HepG2 (cell line): ENCODE results near the gene ETFA. TPM values are rescaled to one million over a fixed set of nuclear protein-coding genes. Genes with fewer than 3 reads are reported as not detected.

Experiments
- ATAC-seq: fragments of 200-7000 bp; cut with Tn5 transposase; 3 replicates; pipeline ENCODE4 v1.9.1; 2020; ENCODE audit warnings: mild to moderate bottlenecking, moderate library complexity
- BruUV-seq: library from RNA; stranded (reverse); fragments of 400-500 nt; replicated peaks from 2 replicates; lab custom pipeline; 2021; lab: Mats Ljungman, UMichigan
- CTCF ChIA-PET: fragments of 300-600 bp; formaldehyde crosslinking; extraction: SDS; loops from one replicate; lab custom pipeline; 2021; ENCODE audit warnings: low total read pairs, inconsistent platforms, low intra/inter-chr PET ratio; lab: Yijun Ruan, JAX
- POLR2A ChIA-PET: fragments of 350-600 bp; sonication (Branson Sonifier 250); formaldehyde crosslinking; loops from one replicate; lab custom pipeline; 2020; ENCODE audit warnings: antibody characterized with exemption, inconsistent platforms; lab: Yijun Ruan, JAX
- DNase-seq: peaks from one replicate; pipeline ENCODE4 v3.0.0-alpha.2; 2015; ENCODE audit warnings: low spot score
- FAIRE-seq: peaks from 3 replicates; lab custom pipeline; 2011; peaks lifted over from hg19 to GRCh38; lab: Jason Lieb, UNC
- H2AFZ ChIP-seq: one replicate; pipeline ENCODE4 v1.6.1; 2011; ENCODE audit warnings: low read length, inconsistent platforms
- H3K27ac ChIP-seq: fragments of 300-600 bp; 3 replicates; pipeline ENCODE4 v1.8.0; 2011; ENCODE audit warnings: mixed run types, mild to moderate bottlenecking, mixed read lengths, low read length, inconsistent platforms; ENCODE audit not compliant: insufficient read depth; ENCODE audit errors: extremely low read length
- H3K27me3 ChIP-seq, 2 experiments: fragments of 200-600 bp in 1 of 2; 2 replicates in 1 of 2; 3 replicates in 1 of 2; pipeline versions ENCODE4 v1.6.0 to v1.8.0; 2011; ENCODE audit warnings: low read length in 2 of 2, mild to moderate bottlenecking in 2 of 2, moderate library complexity in 2 of 2, inconsistent platforms in 1 of 2; ENCODE audit not compliant: insufficient read depth in 2 of 2, control insufficient read depth in 1 of 2
- H3K36me3 ChIP-seq, 2 experiments: fragments of 200-600 bp in 1 of 2; replicated peaks in 1 of 2; 2 replicates in 1 of 2; 3 replicates in 1 of 2; pipeline versions ENCODE4 v1.5.1 to v1.8.0; 2011; ENCODE audit warnings: low read length in 2 of 2, inconsistent platforms in 1 of 2; ENCODE audit not compliant: insufficient read depth in 2 of 2, control insufficient read depth in 1 of 2
- H3K4me1 ChIP-seq: 2 replicates; pipeline ENCODE4 v1.5.1; 2012; ENCODE audit warnings: low read length, inconsistent platforms; ENCODE audit not compliant: insufficient read depth
- H3K4me2 ChIP-seq: 2 replicates; pipeline ENCODE4 v1.6.0; 2011; ENCODE audit warnings: low read depth, low read length, inconsistent platforms
- H3K4me3 ChIP-seq, 3 experiments: fragments of 200-600 bp in 1 of 3; sonication (generic), shearing (Covaris generic) in 1 of 3; replicated peaks in 1 of 3; 2 replicates each; pipeline ENCODE4 v1.5.1; 2011 to 2016; ENCODE audit warnings: low read length in 3 of 3, inconsistent platforms in 2 of 3, low read depth in 2 of 3, mild to moderate bottlenecking in 2 of 3, control low read depth in 1 of 3, mixed read lengths in 1 of 3; ENCODE audit not compliant: insufficient read depth in 1 of 3
- H3K79me2 ChIP-seq: one replicate; pipeline ENCODE4 v1.6.1; 2011; ENCODE audit warnings: low read length, inconsistent platforms; ENCODE audit not compliant: insufficient read depth
- H3K9ac ChIP-seq: 2 replicates; pipeline ENCODE4 v1.6.0; 2011; ENCODE audit warnings: mild to moderate bottlenecking, low read depth, low read length, inconsistent platforms; ENCODE audit not compliant: insufficient read depth
- H3K9me3 ChIP-seq: 2 replicates; pipeline ENCODE4 v1.5.1; 2012; ENCODE audit warnings: mild to moderate bottlenecking, low read length
- H4K20me1 ChIP-seq: 2 replicates; pipeline ENCODE4 v1.6.0; 2011; ENCODE audit warnings: inconsistent platforms, mild to moderate bottlenecking, low read length, moderate library complexity; ENCODE audit not compliant: insufficient read depth
- AGO2 ChIP-seq: fragments of 200-400 bp; formaldehyde crosslinking; optimal IDR thresholded peaks from 2 replicates; pipeline ENCODE3; 2017; ENCODE audit warnings: mild to moderate bottlenecking, low read depth, low read length, moderate library complexity
- BHLHE40 ChIP-seq: IDR thresholded peaks from 2 replicates; pipeline ENCODE4 v1.6.1; 2011; ENCODE audit warnings: low read length, improper control_type of control experiment
- MYC ChIP-seq: sonication (generic); formaldehyde crosslinking; IDR thresholded peaks from 2 replicates; pipeline ENCODE4 v1.9.0; 2021; ENCODE audit warnings: missing genetic modification reagents, borderline replicate concordance
- NONO ChIP-seq, 2 experiments: fragments of 450-650 bp in 1 of 2; sonication (generic) in 1 of 2; formaldehyde crosslinking in 1 of 2; IDR thresholded peaks in 1 of 2; conservative IDR thresholded peaks in 1 of 2; 2 replicates each; pipeline versions ENCODE4 v1.6.1 to v1.8.0; 2017 to 2022; ENCODE audit warnings: mild to moderate bottlenecking in 1 of 2, missing genetic modification reagents in 1 of 2, moderate library complexity in 1 of 2
- RBM39 ChIP-seq: fragments of 200-400 bp; formaldehyde crosslinking; IDR thresholded peaks from one replicate; pipeline ENCODE4 v1.6.1; 2018; ENCODE audit warnings: antibody characterized with exemption, mild to moderate bottlenecking, low read depth, low read length; ENCODE audit not compliant: poor library complexity, severe bottlenecking
- SNAPC2 ChIP-seq: sonication (generic); formaldehyde crosslinking; IDR thresholded peaks from 2 replicates; pipeline ENCODE4 v1.8.1; 2022; ENCODE audit warnings: mild to moderate bottlenecking, missing genetic modification reagents
- SRSF4 ChIP-seq: fragments of 200-400 bp; formaldehyde crosslinking; IDR thresholded peaks from one replicate; pipeline ENCODE4 v1.6.1; 2018; ENCODE audit warnings: mild to moderate bottlenecking, low read depth, low read length, moderate library complexity; ENCODE audit not compliant: poor library complexity, severe bottlenecking
- STAG1 ChIP-seq: sonication (generic); formaldehyde crosslinking; IDR thresholded peaks from 2 replicates; pipeline ENCODE4 v1.4.0; 2020; ENCODE audit warnings: missing genetic modification reagents
- USF2 ChIP-seq, 2 experiments: sonication (generic) in 1 of 2; formaldehyde crosslinking in 1 of 2; IDR thresholded peaks; 2 replicates each; pipeline versions ENCODE4 v1.5.1 to v1.6.1; 2011 to 2020; ENCODE audit warnings: borderline replicate concordance in 1 of 2, low read depth in 1 of 2, low read length in 1 of 2, mild to moderate bottlenecking in 1 of 2, missing genetic modification reagents in 1 of 2, moderate library complexity in 1 of 2
- YEATS4 ChIP-seq: sonication (generic); formaldehyde crosslinking; IDR thresholded peaks from 2 replicates; pipeline ENCODE4 v1.4.0; 2020; ENCODE audit warnings: missing genetic modification reagents, borderline replicate concordance
- ZNF569 ChIP-seq: sonication (generic); formaldehyde crosslinking; IDR thresholded peaks from 2 replicates; pipeline ENCODE4 v1.5.0; 2020; ENCODE audit warnings: mild to moderate bottlenecking, missing genetic modification reagents, moderate library complexity, borderline replicate concordance
- ZSCAN22 ChIP-seq: sonication (generic); formaldehyde crosslinking; IDR thresholded peaks from 2 replicates; pipeline ENCODE4 v1.4.0; 2020; ENCODE audit warnings: mild to moderate bottlenecking, missing genetic modification reagents
- ZZZ3 ChIP-seq: sonication (generic); formaldehyde crosslinking; IDR thresholded peaks from 2 replicates; pipeline ENCODE4 v1.4.0; 2020; ENCODE audit warnings: missing genetic modification reagents, mild to moderate bottlenecking, borderline replicate concordance
- WGBS: methylation state at CpG from one replicate; pipeline ENCODE4 v1.1.6; 2017; ENCODE audit warnings: low lambda C conversion rate; 5-methylcytosine and 5-hydroxymethylcytosine counted together
- in situ Hi-C: cut with HindIII; loops from 2 replicates; pipeline ENCODE4 v1.10.0; 2017; ENCODE audit warnings: low pct_unique_long_range_greater_than_20kb; ENCODE audit not compliant: extremely low pct_ligation_motif_present
- intact Hi-C: fragments of 100-400 bp; cut with micrococcal nuclease; formaldehyde crosslinking; loops from one replicate; pipeline ENCODE4 v1.10.0; 2022; ENCODE audit not compliant: unreplicated experiment
- polyA plus RNA-seq, 8 experiments: library from polyadenylated mRNA; depleted of rRNA in 3 of 8; stranded (reverse) in 7 of 8; unstranded in 1 of 8; fragments of >200 nt; fragmentation: Illumina TruSeq in 4 of 8; extraction: Trizol in 4 of 8; gene quantifications; 2 replicates each; pipeline versions ENCODE4 v1.2.1 to v1.2.3, GENCODE V29; 2011 to 2016; ENCODE audit warnings: low read depth in 4 of 8, missing spikeins in 1 of 8, mixed read lengths in 1 of 8; ENCODE audit not compliant: insufficient read depth in 1 of 8
- total RNA-seq, 5 experiments: library from RNA; depleted of rRNA; stranded (reverse); fragments of >200 nt; fragmentation: Illumina TruSeq; extraction: Trizol; gene quantifications; 2 replicates each; pipeline ENCODE4 v1.2.3, GENCODE V29; 2016; ENCODE audit warnings: low read depth in 1 of 5
- TF ChIP-seq, protein P1 (sequence below): sonication (generic); IDR thresholded peaks from 2 replicates; pipeline ENCODE4 v1.6.1; 2016; ENCODE audit warnings: low read depth, borderline replicate concordance
- TF ChIP-seq, protein P2 (sequence below): sonication (generic); formaldehyde crosslinking; IDR thresholded peaks from 2 replicates; pipeline ENCODE4 v1.4.0; 2020; ENCODE audit warnings: missing genetic modification reagents

The ETFA gene
- total and polyA plus RNA-seq, 2 of the 13 experiments (the other 11 are each of a cell fraction or from before 2014, with no cell fraction given) = 291 to 396 TPM

DNA sequence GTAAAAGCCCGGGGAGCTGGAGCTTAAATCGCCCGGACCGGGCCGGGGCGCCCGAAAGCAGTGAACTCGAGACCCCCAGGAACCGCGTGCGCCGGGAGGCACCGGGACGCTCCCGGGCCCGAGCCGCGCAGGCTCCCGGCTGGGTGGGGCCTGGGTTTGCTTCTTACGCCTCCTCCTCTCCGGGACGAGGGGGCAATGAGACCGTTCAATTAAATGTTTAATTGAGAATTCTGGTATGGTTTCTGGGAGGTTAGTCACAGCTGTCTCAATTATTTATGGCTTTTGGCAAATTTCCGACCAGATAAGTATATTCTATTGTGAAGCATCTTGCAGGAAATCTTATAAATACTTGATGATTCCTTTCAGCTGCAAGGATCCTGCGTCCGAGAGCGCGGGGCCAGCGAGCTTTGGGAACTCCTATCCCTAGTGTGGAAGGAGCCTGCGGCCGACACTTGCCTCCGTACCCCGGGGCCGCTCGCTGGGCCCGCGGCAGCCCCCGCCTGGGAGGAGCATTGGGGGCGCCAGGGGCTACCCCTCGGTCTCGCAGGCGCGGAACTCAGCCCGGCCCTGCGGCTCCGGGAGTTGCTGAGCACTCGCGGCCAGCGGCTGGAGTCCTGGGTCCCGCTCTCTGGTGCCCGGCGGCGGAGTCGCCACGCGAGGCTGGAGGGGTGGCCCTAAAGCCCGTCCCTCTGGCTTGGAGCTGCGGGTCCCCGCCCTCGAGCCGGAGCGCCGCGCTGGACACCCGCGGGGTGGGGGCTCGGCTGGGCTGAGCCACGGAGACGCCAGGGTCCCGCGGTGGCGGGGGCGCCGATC, 35.6 kb upstream of the ETFA start:
- no TSS peak for BruUV-seq
- Histone ChIP-seq H3K9ac (peak overlapping the region; percentile 77), H3K27ac (peak overlapping the region; percentile 67), H4K20me1 (no peaks in the 10 kb centered on the region), H3K4me3 (peak overlapping the region; percentile 67 to 76 (median 72); a peak in 5 of 6 replicates), H3K4me2 (peak overlapping the region; percentile 78), H2AFZ (no peak overlapping the region), H3K27me3 (no peaks in the 10 kb centered on the region), H3K4me1 (peaks cover 14% of the 10 kb centered on the region), H3K36me3 (peaks cover 0 to 9% of the 10 kb centered on the region in 2 experiments; a peak in 3 of 5 replicates), H3K79me2 (no peaks in the 10 kb centered on the region), H3K9me3 (no peaks in the 10 kb centered on the region)
- 96% methylated on average over 43 of the region's 74 CpGs for WGBS
- in situ Hi-C loops = no loop called here
- DNase-seq = no peak
- intact Hi-C loops = no loop called here
- ChIA-PET CTCF (no interaction called here), POLR2A (interaction anchor here (3.0 kb wide), 1 partner anchor 10 kb away, joined by 91 read pairs; the partner anchor contains the start of gene ISL2)
- FAIRE-seq = no peak
- peak; percentile 62 for ATAC-seq
- TF ChIP-seq USF2 (IDR thresholded peaks at IDR 0.05; ENCODE audit: low read depth, low read length) (no peak), USF2 (CRISPR knock-in tag; IDR thresholded peaks at IDR 0.05; ENCODE audit: borderline replicate concordance) (0 out of 2 replicates have a peak, but pooled peaks have one; percentile 31), BHLHE40 (no peak), STAG1 (CRISPR knock-in tag) (0 out of 2 replicates have a peak, but pooled peaks have one; percentile 1), RBM39 (peak; percentile 45), ZZZ3 (CRISPR knock-in tag) (0 out of 2 replicates have a peak, but pooled peaks have one; percentile 35), YEATS4 (CRISPR knock-in tag) (0 out of 2 replicates have a peak, but pooled peaks have one; percentile 2), ZSCAN22 (CRISPR knock-in tag) (no peak), AGO2 (peak; percentile 6), ZNF569 (CRISPR knock-in tag) (no peak), SNAPC2 (CRISPR knock-in tag) (no peak), MYC (CRISPR knock-in tag) (0 out of 2 replicates have a peak, but pooled peaks have one; percentile 7), NONO (IDR thresholded peaks at IDR 0.05) (no peak), NONO (CRISPR knock-in tag; conservative IDR thresholded peaks at IDR 0.05) (no peak), SRSF4 (no peak)
- TF ChIP-seq, protein P1, sequence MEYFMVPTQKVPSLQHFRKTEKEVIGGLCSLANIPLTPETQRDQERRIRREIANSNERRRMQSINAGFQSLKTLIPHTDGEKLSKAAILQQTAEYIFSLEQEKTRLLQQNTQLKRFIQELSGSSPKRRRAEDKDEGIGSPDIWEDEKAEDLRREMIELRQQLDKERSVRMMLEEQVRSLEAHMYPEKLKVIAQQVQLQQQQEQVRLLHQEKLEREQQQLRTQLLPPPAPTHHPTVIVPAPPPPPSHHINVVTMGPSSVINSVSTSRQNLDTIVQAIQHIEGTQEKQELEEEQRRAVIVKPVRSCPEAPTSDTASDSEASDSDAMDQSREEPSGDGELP = no peak
- TF ChIP-seq, protein P2, sequence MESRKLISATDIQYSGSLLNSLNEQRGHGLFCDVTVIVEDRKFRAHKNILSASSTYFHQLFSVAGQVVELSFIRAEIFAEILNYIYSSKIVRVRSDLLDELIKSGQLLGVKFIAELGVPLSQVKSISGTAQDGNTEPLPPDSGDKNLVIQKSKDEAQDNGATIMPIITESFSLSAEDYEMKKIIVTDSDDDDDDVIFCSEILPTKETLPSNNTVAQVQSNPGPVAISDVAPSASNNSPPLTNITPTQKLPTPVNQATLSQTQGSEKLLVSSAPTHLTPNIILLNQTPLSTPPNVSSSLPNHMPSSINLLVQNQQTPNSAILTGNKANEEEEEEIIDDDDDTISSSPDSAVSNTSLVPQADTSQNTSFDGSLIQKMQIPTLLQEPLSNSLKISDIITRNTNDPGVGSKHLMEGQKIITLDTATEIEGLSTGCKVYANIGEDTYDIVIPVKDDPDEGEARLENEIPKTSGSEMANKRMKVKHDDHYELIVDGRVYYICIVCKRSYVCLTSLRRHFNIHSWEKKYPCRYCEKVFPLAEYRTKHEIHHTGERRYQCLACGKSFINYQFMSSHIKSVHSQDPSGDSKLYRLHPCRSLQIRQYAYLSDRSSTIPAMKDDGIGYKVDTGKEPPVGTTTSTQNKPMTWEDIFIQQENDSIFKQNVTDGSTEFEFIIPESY = peak; percentile 25; the same call in 1 of the 2 replicates
